HepG2 (cell line): ENCODE results near the gene ERRFI1. TPM values are rescaled to one million over a fixed set of nuclear protein-coding genes. Genes with fewer than 3 reads are reported as not detected.
A peak's percentile ranks its signal among the peaks of the same experiment; 100 is the strongest.

Experiments
- ATAC-seq: fragments of 200-7000 bp; cut with Tn5 transposase; 3 replicates; pipeline ENCODE4 v1.9.1; 2020; ENCODE audit warnings: mild to moderate bottlenecking, moderate library complexity
- BruUV-seq: library from RNA; stranded (reverse); fragments of 400-500 nt; replicated peaks from 2 replicates; lab custom pipeline; 2021; lab: Mats Ljungman, UMichigan
- CTCF ChIA-PET: fragments of 300-600 bp; formaldehyde crosslinking; extraction: SDS; loops from one replicate; lab custom pipeline; 2021; ENCODE audit warnings: low total read pairs, inconsistent platforms, low intra/inter-chr PET ratio; lab: Yijun Ruan, JAX
- POLR2A ChIA-PET: fragments of 350-600 bp; sonication (Branson Sonifier 250); formaldehyde crosslinking; loops from one replicate; lab custom pipeline; 2020; ENCODE audit warnings: antibody characterized with exemption, inconsistent platforms; lab: Yijun Ruan, JAX
- DNase-seq: peaks from one replicate; pipeline ENCODE4 v3.0.0-alpha.2; 2015; ENCODE audit warnings: low spot score
- FAIRE-seq: peaks from 3 replicates; lab custom pipeline; 2011; peaks lifted over from hg19 to GRCh38; lab: Jason Lieb, UNC
- H2AFZ ChIP-seq: one replicate; pipeline ENCODE4 v1.6.1; 2011; ENCODE audit warnings: low read length, inconsistent platforms
- H3K27ac ChIP-seq: fragments of 300-600 bp; 3 replicates; pipeline ENCODE4 v1.8.0; 2011; ENCODE audit warnings: mixed run types, mild to moderate bottlenecking, mixed read lengths, low read length, inconsistent platforms; ENCODE audit not compliant: insufficient read depth; ENCODE audit errors: extremely low read length
- H3K27me3 ChIP-seq, 2 experiments: fragments of 200-600 bp in 1 of 2; 2 replicates in 1 of 2; 3 replicates in 1 of 2; pipeline versions ENCODE4 v1.6.0 to v1.8.0; 2011; ENCODE audit warnings: low read length in 2 of 2, mild to moderate bottlenecking in 2 of 2, moderate library complexity in 2 of 2, inconsistent platforms in 1 of 2; ENCODE audit not compliant: insufficient read depth in 2 of 2, control insufficient read depth in 1 of 2
- H3K36me3 ChIP-seq, 2 experiments: fragments of 200-600 bp in 1 of 2; replicated peaks in 1 of 2; 2 replicates in 1 of 2; 3 replicates in 1 of 2; pipeline versions ENCODE4 v1.5.1 to v1.8.0; 2011; ENCODE audit warnings: low read length in 2 of 2, inconsistent platforms in 1 of 2; ENCODE audit not compliant: insufficient read depth in 2 of 2, control insufficient read depth in 1 of 2
- H3K4me1 ChIP-seq: 2 replicates; pipeline ENCODE4 v1.5.1; 2012; ENCODE audit warnings: low read length, inconsistent platforms; ENCODE audit not compliant: insufficient read depth
- H3K4me2 ChIP-seq: 2 replicates; pipeline ENCODE4 v1.6.0; 2011; ENCODE audit warnings: low read depth, low read length, inconsistent platforms
- H3K4me3 ChIP-seq, 3 experiments: fragments of 200-600 bp in 1 of 3; sonication (generic), shearing (Covaris generic) in 1 of 3; replicated peaks in 1 of 3; 2 replicates each; pipeline ENCODE4 v1.5.1; 2011 to 2016; ENCODE audit warnings: low read length in 3 of 3, inconsistent platforms in 2 of 3, low read depth in 2 of 3, mild to moderate bottlenecking in 2 of 3, control low read depth in 1 of 3, mixed read lengths in 1 of 3; ENCODE audit not compliant: insufficient read depth in 1 of 3
- H3K79me2 ChIP-seq: one replicate; pipeline ENCODE4 v1.6.1; 2011; ENCODE audit warnings: low read length, inconsistent platforms; ENCODE audit not compliant: insufficient read depth
- H3K9ac ChIP-seq: 2 replicates; pipeline ENCODE4 v1.6.0; 2011; ENCODE audit warnings: mild to moderate bottlenecking, low read depth, low read length, inconsistent platforms; ENCODE audit not compliant: insufficient read depth
- H3K9me3 ChIP-seq: 2 replicates; pipeline ENCODE4 v1.5.1; 2012; ENCODE audit warnings: mild to moderate bottlenecking, low read length
- H4K20me1 ChIP-seq: 2 replicates; pipeline ENCODE4 v1.6.0; 2011; ENCODE audit warnings: inconsistent platforms, mild to moderate bottlenecking, low read length, moderate library complexity; ENCODE audit not compliant: insufficient read depth
- FIP1L1 ChIP-seq: fragments of 200-400 bp; formaldehyde crosslinking; IDR thresholded peaks from 2 replicates; pipeline ENCODE4 v1.6.1; 2018; ENCODE audit warnings: low read depth, mild to moderate bottlenecking, low read length, moderate library complexity, borderline replicate concordance; ENCODE audit not compliant: insufficient read depth
- MAFF ChIP-seq: IDR thresholded peaks from 2 replicates; pipeline ENCODE4 v1.6.1; 2011; ENCODE audit warnings: low read depth, low read length, improper control_type of control experiment
- NONO ChIP-seq, 2 experiments: fragments of 450-650 bp in 1 of 2; sonication (generic) in 1 of 2; formaldehyde crosslinking in 1 of 2; IDR thresholded peaks in 1 of 2; conservative IDR thresholded peaks in 1 of 2; 2 replicates each; pipeline versions ENCODE4 v1.6.1 to v1.8.0; 2017 to 2022; ENCODE audit warnings: mild to moderate bottlenecking in 1 of 2, missing genetic modification reagents in 1 of 2, moderate library complexity in 1 of 2
- POLR2A ChIP-seq, 2 experiments: IDR thresholded peaks; 2 replicates each; pipeline ENCODE4 v1.6.1; 2011; ENCODE audit warnings: low read depth in 2 of 2, low read length in 2 of 2, mild to moderate bottlenecking in 1 of 2, moderate library complexity in 1 of 2; ENCODE audit not compliant: insufficient read depth in 1 of 2
- POLR2AphosphoS5 ChIP-seq: IDR thresholded peaks from 2 replicates; pipeline ENCODE4 v1.6.1; 2012; ENCODE audit warnings: low read depth, low read length
- POLR2G ChIP-seq: fragments of 200-400 bp; formaldehyde crosslinking; IDR thresholded peaks from 2 replicates; pipeline ENCODE4 v1.6.1; 2018; ENCODE audit warnings: mild to moderate bottlenecking, low read depth, low read length, moderate library complexity
- RBM22 ChIP-seq: fragments of 200-400 bp; formaldehyde crosslinking; optimal IDR thresholded peaks from 2 replicates; pipeline ENCODE3; 2017; ENCODE audit warnings: mild to moderate bottlenecking, low read length, moderate library complexity
- TFAP4 ChIP-seq: sonication (generic); IDR thresholded peaks from 2 replicates; pipeline ENCODE4 v1.6.1; 2016; ENCODE audit warnings: low read depth, borderline replicate concordance
- TMF1 ChIP-seq: sonication (generic); formaldehyde crosslinking; IDR thresholded peaks from 2 replicates; pipeline ENCODE4 v1.8.1; 2022; ENCODE audit warnings: low read depth, missing genetic modification reagents
- ZC3H13 ChIP-seq: sonication (generic); formaldehyde crosslinking; IDR thresholded peaks from 2 replicates; pipeline ENCODE4 v1.8.1; 2023; ENCODE audit warnings: mild to moderate bottlenecking, missing genetic modification reagents, moderate library complexity
- ZSCAN20 ChIP-seq: sonication (generic); formaldehyde crosslinking; IDR thresholded peaks from 2 replicates; pipeline ENCODE4 v1.4.0; 2020; ENCODE audit warnings: missing genetic modification reagents, mild to moderate bottlenecking, borderline replicate concordance
- WGBS: methylation state at CpG from one replicate; pipeline ENCODE4 v1.1.6; 2017; ENCODE audit warnings: low lambda C conversion rate; 5-methylcytosine and 5-hydroxymethylcytosine counted together
- in situ Hi-C: cut with HindIII; loops from 2 replicates; pipeline ENCODE4 v1.10.0; 2017; ENCODE audit warnings: low pct_unique_long_range_greater_than_20kb; ENCODE audit not compliant: extremely low pct_ligation_motif_present
- intact Hi-C: fragments of 100-400 bp; cut with micrococcal nuclease; formaldehyde crosslinking; loops from one replicate; pipeline ENCODE4 v1.10.0; 2022; ENCODE audit not compliant: unreplicated experiment
- polyA plus RNA-seq, 8 experiments: library from polyadenylated mRNA; depleted of rRNA in 3 of 8; stranded (reverse) in 7 of 8; unstranded in 1 of 8; fragments of >200 nt; fragmentation: Illumina TruSeq in 4 of 8; extraction: Trizol in 4 of 8; gene quantifications; 2 replicates each; pipeline versions ENCODE4 v1.2.1 to v1.2.3, GENCODE V29; 2011 to 2016; ENCODE audit warnings: low read depth in 4 of 8, missing spikeins in 1 of 8, mixed read lengths in 1 of 8; ENCODE audit not compliant: insufficient read depth in 1 of 8
- total RNA-seq, 5 experiments: library from RNA; depleted of rRNA; stranded (reverse); fragments of >200 nt; fragmentation: Illumina TruSeq; extraction: Trizol; gene quantifications; 2 replicates each; pipeline ENCODE4 v1.2.3, GENCODE V29; 2016; ENCODE audit warnings: low read depth in 1 of 5
- TF ChIP-seq, protein P1 (sequence below): sonication (generic); formaldehyde crosslinking; conservative IDR thresholded peaks from 2 replicates; pipeline ENCODE4 v1.8.0; 2022; ENCODE audit warnings: mild to moderate bottlenecking, moderate library complexity, missing genetic modification reagents

ERRFI1 gene
- total and polyA plus RNA-seq, 2 of the 13 experiments (the other 11 are each of a cell fraction or from before 2014, with no cell fraction given): 84.4 to 753 TPM

DNA sequence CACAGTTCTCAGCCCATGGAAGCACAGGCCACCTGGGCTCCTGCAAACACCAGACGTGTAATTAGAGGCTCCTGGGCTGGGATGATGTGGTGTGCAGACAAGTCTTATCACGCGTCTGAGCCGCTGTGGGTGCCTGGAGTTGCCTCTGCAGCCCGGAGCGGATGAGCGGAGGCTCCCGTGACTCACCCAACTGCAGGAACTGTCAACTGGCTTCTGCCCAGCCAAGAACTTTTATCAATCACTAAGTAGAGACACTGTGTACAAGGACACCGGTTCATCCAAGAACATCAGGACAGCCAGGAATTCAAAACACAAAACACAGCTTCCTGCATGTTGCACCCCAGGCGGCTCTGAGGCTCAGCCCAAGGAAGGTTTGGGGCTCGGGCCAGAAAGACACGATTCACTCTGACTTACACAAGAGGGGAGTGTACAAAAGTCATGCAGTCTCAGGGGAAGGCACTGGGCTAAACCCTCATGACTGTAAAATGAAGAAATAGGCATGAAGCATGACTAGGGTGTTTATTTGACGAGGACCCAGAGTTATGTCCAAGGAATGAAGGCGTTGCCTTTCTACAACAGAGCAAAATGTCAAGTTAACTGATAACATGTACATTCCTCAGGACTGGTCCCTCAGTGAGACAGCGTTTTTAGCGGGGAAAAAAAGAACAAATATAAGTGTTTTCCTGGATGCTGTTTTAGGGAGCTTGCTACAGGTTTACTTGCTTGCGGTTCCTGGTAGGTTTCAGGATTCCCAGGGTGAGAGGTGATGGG, 21.1 kb downstream of the ERRFI1 start (continued):
- TF ChIP-seq, protein P1, sequence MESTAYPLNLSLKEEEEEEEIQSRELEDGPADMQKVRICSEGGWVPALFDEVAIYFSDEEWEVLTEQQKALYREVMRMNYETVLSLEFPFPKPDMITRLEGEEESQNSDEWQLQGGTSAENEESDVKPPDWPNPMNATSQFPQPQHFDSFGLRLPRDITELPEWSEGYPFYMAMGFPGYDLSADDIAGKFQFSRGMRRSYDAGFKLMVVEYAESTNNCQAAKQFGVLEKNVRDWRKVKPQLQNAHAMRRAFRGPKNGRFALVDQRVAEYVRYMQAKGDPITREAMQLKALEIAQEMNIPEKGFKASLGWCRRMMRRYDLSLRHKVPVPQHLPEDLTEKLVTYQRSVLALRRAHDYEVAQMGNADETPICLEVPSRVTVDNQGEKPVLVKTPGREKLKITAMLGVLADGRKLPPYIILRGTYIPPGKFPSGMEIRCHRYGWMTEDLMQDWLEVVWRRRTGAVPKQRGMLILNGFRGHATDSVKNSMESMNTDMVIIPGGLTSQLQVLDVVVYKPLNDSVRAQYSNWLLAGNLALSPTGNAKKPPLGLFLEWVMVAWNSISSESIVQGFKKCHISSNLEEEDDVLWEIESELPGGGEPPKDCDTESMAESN (CRISPR knock-in tag): no peak
- TF ChIP-seq RBM22 (peak; percentile 70), MAFF (0 out of 2 replicates have a peak, but pooled peaks have one; percentile 12)
- TF ChIP-seq, all 625 proteins: peak for 29

- H3K4me2 ChIP-seq: no peak overlapping the region
- ATAC-seq (peak; percentile 20), DNase-seq (no peak), FAIRE-seq (no peak)
- H2AFZ ChIP-seq: no peak overlapping the region
- H3K79me2 ChIP-seq: no peaks in the 10 kb centered on the region
- WGBS: 83% methylated on average over 13 of the region's 18 CpGs
- no TSS peak for BruUV-seq
- in situ Hi-C loops (no loop called here), intact Hi-C loops (no loop called here)
- peaks cover 29% of the 10 kb centered on the region for H3K4me1 ChIP-seq
- H3K27ac ChIP-seq: peak overlapping the region; percentile 52
- no peaks in the 10 kb centered on the region for H3K27me3 ChIP-seq
- POLR2A ChIA-PET: interaction anchor here (0.6 kb wide), 1 partner anchor 11 kb away, joined by 3 read pairs; no protein-coding TSS in a partner anchor
- H3K36me3 ChIP-seq: no peaks in the 10 kb centered on the region; a peak in 1 of 5 replicates
- H3K4me3 ChIP-seq: no peak overlapping the region
- TF ChIP-seq POLR2AphosphoS5 (peak; percentile 29; the same call in 1 of the 2 replicates), POLR2G (peak; percentile 33), TMF1 (no peak), POLR2A (IDR thresholded peaks at IDR 0.05; ENCODE audit: insufficient read depth in 1 of 2, low read depth in 2 of 2, low read length in 2 of 2) (peak in 1 of 2 experiments; percentile 40; a peak in 2 of 4 replicates), RBM22 (peak; percentile 80), ZSCAN20 (no peak), FIP1L1 (0 out of 2 replicates have a peak, but pooled peaks have one; percentile 69), TFAP4 (no peak), NONO (IDR thresholded peaks at IDR 0.05) (no peak), NONO (CRISPR knock-in tag; conservative IDR thresholded peaks at IDR 0.05) (0 out of 2 replicates have a peak, but pooled peaks have one; percentile 15), ZC3H13 (CRISPR knock-in tag) (peak; percentile 48; the same call in 1 of the 2 replicates)
- peaks cover 15% of the 10 kb centered on the region; the same call in 1 of the 2 replicates for H4K20me1 ChIP-seq
- CTCF ChIA-PET: no interaction called here
- H3K9me3 ChIP-seq: no peaks in the 10 kb centered on the region
- H3K9ac ChIP-seq: no peak overlapping the region
Observed at GRCh38 chr1:8004113-8004802, 21.9 kb downstream of the ERRFI1 start.
